ENCODE measurements around the gene MVB12B.

GRCh38 chr9:126321742-126322141 lies 4.9 kb upstream of the MVB12B start:
- TF ChIP-seq CTCF (IDR thresholded peaks at IDR 0.05 in 4 of 5, conservative IDR thresholded peaks at IDR 0.05 in 1 of 5) (no peak), POLR2A (IDR thresholded peaks at IDR 0.05) (no peak)
